HCT116 (cell line): ENCODE data around the gene KRT6A. TPM values are rescaled to one million over a fixed set of nuclear protein-coding genes. Genes with fewer than 3 reads are reported as not detected.

ENCODE experiments used
- ATAC-seq: fragments of 200-7000 bp; cut with Tn5 transposase; 2 replicates; pipeline ENCODE4 v1.9.1; 2020; ENCODE audit warnings: mild to moderate bottlenecking, moderate library complexity
- BruUV-seq: library from RNA; stranded (reverse); fragments of 400-500 nt; replicated peaks from 2 replicates; lab custom pipeline; 2021; lab: Mats Ljungman, UMichigan
- CTCF ChIA-PET: fragments of 300-600 bp; sonication (Branson Sonifier 250); formaldehyde crosslinking; loops from one replicate; lab custom pipeline; 2021; ENCODE audit warnings: antibody characterized with exemption; lab: Charles Lee
- POLR2A ChIA-PET: fragments of 300-600, 350-600 bp; sonication (Branson Sonifier 250); formaldehyde crosslinking; loops from one replicate; lab custom pipeline; 2021; ENCODE audit warnings: antibody characterized with exemption; lab: Charles Lee
- RAD21 ChIA-PET, 2 experiments: fragments of 300-600 bp; sonication (Branson Sonifier 250); formaldehyde crosslinking; loops; one replicate each; lab custom pipeline; 2023; ENCODE audit warnings: low total read pairs in 2 of 2; ENCODE audit not compliant: uncharacterized antibody in 2 of 2, unreplicated experiment in 2 of 2, low non-redundant PET in 1 of 2; lab: Charles Lee
- DNase-seq: peaks from one replicate; pipeline ENCODE4 v3.0.0-alpha.2; 2010; ENCODE audit warnings: low read depth, low spot score
- H2AFZ ChIP-seq: fragments of 200-600 bp; shearing (Covaris generic), sonication (generic); 2 replicates; pipeline ENCODE4 v1.6.1; 2017; ENCODE audit warnings: low read depth, mixed run types, mixed read lengths, antibody characterized with exemption, low read length; ENCODE audit not compliant: poor library complexity, severe bottlenecking
- H3K27ac ChIP-seq: 2 replicates; pipeline ENCODE4 v1.5.1; 2012; ENCODE audit warnings: low read depth, low read length
- H3K27me3 ChIP-seq: fragments of 200-600 bp; sonication (generic); 2 replicates; pipeline ENCODE4 v1.6.1; 2016; ENCODE audit warnings: mixed run types, low read length, mixed read lengths; ENCODE audit not compliant: insufficient read depth
- H3K36me3 ChIP-seq, 2 experiments: fragments of 200-500 bp in 1 of 2; fragments of 200-600 bp in 1 of 2; sonication (Bioruptor generic) in 1 of 2; sonication (generic) in 1 of 2; 2 replicates each; pipeline versions ENCODE4 v1.5.1 to v1.6.1; 2014 to 2016; ENCODE audit warnings: low read length in 2 of 2, inconsistent platforms in 1 of 2, mixed read lengths in 1 of 2, mixed run types in 1 of 2; ENCODE audit not compliant: insufficient read depth in 2 of 2, control insufficient read depth in 1 of 2
- H3K4me1 ChIP-seq, 2 experiments: fragments of 200-600 bp in 1 of 2; sonication (generic) in 1 of 2; 2 replicates each; pipeline versions ENCODE4 v1.5.1 to v1.6.1; 2012 to 2017; ENCODE audit warnings: low read length in 2 of 2, inconsistent platforms in 1 of 2, mild to moderate bottlenecking in 1 of 2, mixed read lengths in 1 of 2, mixed run types in 1 of 2, moderate library complexity in 1 of 2; ENCODE audit not compliant: insufficient read depth in 2 of 2, control insufficient read depth in 1 of 2
- H3K4me2 ChIP-seq: fragments of 200-600 bp; sonication (generic); 2 replicates; pipeline ENCODE4 v1.6.1; 2017; ENCODE audit warnings: mixed run types, low read length, mixed read lengths
- H3K4me3 ChIP-seq, 2 experiments: fragments of 200-600 bp in 1 of 2; sonication (generic) in 1 of 2; replicated peaks in 1 of 2; 2 replicates each; pipeline ENCODE4 v1.5.1; 2011 to 2016; ENCODE audit warnings: low read length in 2 of 2, control low read depth in 1 of 2, low read depth in 1 of 2, mild to moderate bottlenecking in 1 of 2, mixed read lengths in 1 of 2, mixed run types in 1 of 2
- H3K79me2 ChIP-seq: fragments of 200-600 bp; sonication (generic); 2 replicates; pipeline ENCODE4 v1.6.1; 2017; ENCODE audit warnings: mild to moderate bottlenecking, mixed run types, low read length, moderate library complexity, mixed read lengths; ENCODE audit not compliant: insufficient read depth
- H3K9ac ChIP-seq: fragments of 200-600 bp; sonication (generic); 2 replicates; pipeline ENCODE4 v1.6.1; 2016; ENCODE audit warnings: low read length, mixed read lengths
- H3K9me2 ChIP-seq: fragments of 200-600 bp; sonication (generic), shearing (Covaris generic); 2 replicates; pipeline ENCODE4 v1.6.1; 2017; ENCODE audit warnings: mixed run types, mild to moderate bottlenecking, moderate library complexity; ENCODE audit not compliant: insufficient read depth
- H3K9me3 ChIP-seq, 2 experiments: fragments of 200-500 bp in 1 of 2; fragments of 200-600 bp in 1 of 2; sonication (Bioruptor generic) in 1 of 2; sonication (generic) in 1 of 2; 2 replicates each; pipeline ENCODE4 v1.6.1; 2014 to 2017; ENCODE audit warnings: low read length in 2 of 2, mixed read lengths in 2 of 2, inconsistent platforms in 1 of 2, low read depth in 1 of 2, mild to moderate bottlenecking in 1 of 2, mixed run types in 1 of 2, moderate library complexity in 1 of 2; ENCODE audit not compliant: control insufficient read depth in 1 of 2, insufficient read depth in 1 of 2
- H4K20me1 ChIP-seq: fragments of 200-600 bp; sonication (generic), shearing (Covaris generic); 2 replicates; pipeline ENCODE4 v1.6.1; 2017; ENCODE audit warnings: mixed run types, mild to moderate bottlenecking, moderate library complexity; ENCODE audit not compliant: insufficient read depth
- CEBPB ChIP-seq: IDR thresholded peaks from 2 replicates; pipeline ENCODE4 v1.6.1; 2012; ENCODE audit warnings: low read depth
- ELF1 ChIP-seq: IDR thresholded peaks from 2 replicates; pipeline ENCODE4 v1.6.1; 2012; ENCODE audit warnings: low read depth, borderline replicate concordance
- RAD21 ChIP-seq: IDR thresholded peaks from 2 replicates; pipeline ENCODE4 v1.6.1; 2012; ENCODE audit warnings: low read depth, mild to moderate bottlenecking
- SRF ChIP-seq: IDR thresholded peaks from 2 replicates; pipeline ENCODE4 v1.6.1; 2012; ENCODE audit warnings: low read depth
- TCF7L2 ChIP-seq: IDR thresholded peaks from 2 replicates; pipeline ENCODE4 v1.7.0; 2011; ENCODE audit warnings: borderline replicate concordance, inconsistent platforms; ENCODE audit not compliant: insufficient read depth, insufficient read length; ENCODE audit errors: extremely low read depth
- YY1 ChIP-seq: IDR thresholded peaks from 2 replicates; pipeline ENCODE4 v1.6.1; 2011; ENCODE audit warnings: low read length, low read depth, moderate library complexity, mild to moderate bottlenecking; ENCODE audit not compliant: insufficient replicate concordance; ENCODE audit errors: extremely low read depth
- intact Hi-C: fragments of 100-400 bp; cut with micrococcal nuclease; formaldehyde crosslinking; loops from 2 replicates; pipeline ENCODE4 v1.10.0; 2022
- total RNA-seq: library from RNA; stranded (reverse); gene quantifications from one replicate; pipeline ENCODE4 v1.2.1, GENCODE V29; 2021; ENCODE audit not compliant: unreplicated experiment
- TF ChIP-seq, protein P1 (sequence below): IDR thresholded peaks from 2 replicates; pipeline ENCODE4 v1.6.1; 2012; ENCODE audit warnings: low read depth
- TF ChIP-seq, protein P2 (sequence below): IDR thresholded peaks from 2 replicates; pipeline ENCODE4 v1.6.1; 2012

The KRT6A gene
- total RNA-seq, 1 experiment from 2014 or later: 0.66 TPM

- Histone ChIP-seq H3K4me2 (no peak overlapping the region), H3K27me3 (no peaks in the 10 kb centered on the region), H2AFZ (no peak overlapping the region), H3K4me1 (peaks cover 26 to 47% of the 10 kb centered on the region in 2 experiments), H3K79me2 (no peaks in the 10 kb centered on the region), H3K27ac (no peak overlapping the region), H3K9ac (no peak overlapping the region), H3K4me3 (no peak overlapping the region), H4K20me1 (no peaks in the 10 kb centered on the region), H3K36me3 (no peaks in the 10 kb centered on the region), H3K9me3 (no peaks in the 10 kb centered on the region), H3K9me2 (no peaks in the 10 kb centered on the region)
- ChIA-PET CTCF (no interaction called here), RAD21 (no interaction called here), POLR2A (interaction anchor here (0.8 kb wide), 1 partner anchor 9 kb away, joined by 3 read pairs; no protein-coding TSS in a partner anchor)
- intact Hi-C loops: no loop called here
- no peak for TF ChIP-seq CEBPB
- DNase-seq: no peak
- BruUV-seq: no TSS peak
- ATAC-seq: no peak
Observed at GRCh38 chr12:52444647-52445595, 48.1 kb downstream of the KRT6A start.

DNA sequence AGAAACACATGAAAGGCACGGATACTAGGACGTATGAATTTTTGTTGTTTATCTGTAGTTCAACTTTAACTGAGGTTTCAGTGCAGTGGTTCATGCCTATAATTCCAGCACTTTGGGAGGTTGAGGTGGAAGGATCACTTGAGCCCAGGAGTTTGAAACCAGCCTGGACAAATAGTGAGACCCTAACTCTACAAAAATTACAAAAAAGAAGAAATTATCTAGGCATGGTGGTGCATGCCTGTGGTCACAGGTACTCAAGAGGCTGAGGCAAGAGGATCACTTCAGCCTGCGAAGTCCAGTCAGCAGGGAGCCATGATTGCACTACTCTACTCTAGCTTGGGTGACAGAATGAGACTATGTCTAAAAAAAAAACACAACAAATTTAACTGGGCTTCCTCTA lies 49.1 kb downstream of the KRT6A start:
- Histone ChIP-seq H3K4me3 (no peak overlapping the region), H3K9me3 (no peaks in the 10 kb centered on the region), H3K9ac (no peak overlapping the region), H3K4me1 (peaks cover 28 to 56% of the 10 kb centered on the region in 2 experiments), H3K36me3 (no peaks in the 10 kb centered on the region), H3K27me3 (no peaks in the 10 kb centered on the region), H3K9me2 (no peaks in the 10 kb centered on the region), H3K4me2 (no peak overlapping the region), H4K20me1 (no peaks in the 10 kb centered on the region), H2AFZ (no peak overlapping the region), H3K79me2 (no peaks in the 10 kb centered on the region), H3K27ac (no peak overlapping the region)
- ATAC-seq (no peak), DNase-seq (no peak)
- no TSS peak for BruUV-seq
- intact Hi-C loops: no loop called here
- TF ChIP-seq, protein P1, sequence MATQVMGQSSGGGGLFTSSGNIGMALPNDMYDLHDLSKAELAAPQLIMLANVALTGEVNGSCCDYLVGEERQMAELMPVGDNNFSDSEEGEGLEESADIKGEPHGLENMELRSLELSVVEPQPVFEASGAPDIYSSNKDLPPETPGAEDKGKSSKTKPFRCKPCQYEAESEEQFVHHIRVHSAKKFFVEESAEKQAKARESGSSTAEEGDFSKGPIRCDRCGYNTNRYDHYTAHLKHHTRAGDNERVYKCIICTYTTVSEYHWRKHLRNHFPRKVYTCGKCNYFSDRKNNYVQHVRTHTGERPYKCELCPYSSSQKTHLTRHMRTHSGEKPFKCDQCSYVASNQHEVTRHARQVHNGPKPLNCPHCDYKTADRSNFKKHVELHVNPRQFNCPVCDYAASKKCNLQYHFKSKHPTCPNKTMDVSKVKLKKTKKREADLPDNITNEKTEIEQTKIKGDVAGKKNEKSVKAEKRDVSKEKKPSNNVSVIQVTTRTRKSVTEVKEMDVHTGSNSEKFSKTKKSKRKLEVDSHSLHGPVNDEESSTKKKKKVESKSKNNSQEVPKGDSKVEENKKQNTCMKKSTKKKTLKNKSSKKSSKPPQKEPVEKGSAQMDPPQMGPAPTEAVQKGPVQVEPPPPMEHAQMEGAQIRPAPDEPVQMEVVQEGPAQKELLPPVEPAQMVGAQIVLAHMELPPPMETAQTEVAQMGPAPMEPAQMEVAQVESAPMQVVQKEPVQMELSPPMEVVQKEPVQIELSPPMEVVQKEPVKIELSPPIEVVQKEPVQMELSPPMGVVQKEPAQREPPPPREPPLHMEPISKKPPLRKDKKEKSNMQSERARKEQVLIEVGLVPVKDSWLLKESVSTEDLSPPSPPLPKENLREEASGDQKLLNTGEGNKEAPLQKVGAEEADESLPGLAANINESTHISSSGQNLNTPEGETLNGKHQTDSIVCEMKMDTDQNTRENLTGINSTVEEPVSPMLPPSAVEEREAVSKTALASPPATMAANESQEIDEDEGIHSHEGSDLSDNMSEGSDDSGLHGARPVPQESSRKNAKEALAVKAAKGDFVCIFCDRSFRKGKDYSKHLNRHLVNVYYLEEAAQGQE: no peak
- no peak for TF ChIP-seq RAD21
- TF ChIP-seq, protein P2, sequence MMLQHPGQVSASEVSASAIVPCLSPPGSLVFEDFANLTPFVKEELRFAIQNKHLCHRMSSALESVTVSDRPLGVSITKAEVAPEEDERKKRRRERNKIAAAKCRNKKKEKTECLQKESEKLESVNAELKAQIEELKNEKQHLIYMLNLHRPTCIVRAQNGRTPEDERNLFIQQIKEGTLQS: no peak
- TF ChIP-seq YY1: no peak
- no peak for TF ChIP-seq TCF7L2
- TF ChIP-seq ELF1: no peak
- TF ChIP-seq SRF: no peak
- ChIA-PET CTCF (no interaction called here), RAD21 (no interaction called here), POLR2A (no interaction called here)
